GM21367 (cell line): ENCODE measurements around the gene FFAR3.
"Not testable (repeated sequence)": the region's sequence is repeated elsewhere in the genome, so short reads cannot be mapped to it uniquely, and the experiment has no call there.

ENCODE experiments used
- ATAC-seq: cut with Tn5 transposase; IDR thresholded peaks from one replicate; pipeline ENCODE4 v1.9.1; 2021; ENCODE audit not compliant: unreplicated experiment

The FFAR3 gene

DNA sequence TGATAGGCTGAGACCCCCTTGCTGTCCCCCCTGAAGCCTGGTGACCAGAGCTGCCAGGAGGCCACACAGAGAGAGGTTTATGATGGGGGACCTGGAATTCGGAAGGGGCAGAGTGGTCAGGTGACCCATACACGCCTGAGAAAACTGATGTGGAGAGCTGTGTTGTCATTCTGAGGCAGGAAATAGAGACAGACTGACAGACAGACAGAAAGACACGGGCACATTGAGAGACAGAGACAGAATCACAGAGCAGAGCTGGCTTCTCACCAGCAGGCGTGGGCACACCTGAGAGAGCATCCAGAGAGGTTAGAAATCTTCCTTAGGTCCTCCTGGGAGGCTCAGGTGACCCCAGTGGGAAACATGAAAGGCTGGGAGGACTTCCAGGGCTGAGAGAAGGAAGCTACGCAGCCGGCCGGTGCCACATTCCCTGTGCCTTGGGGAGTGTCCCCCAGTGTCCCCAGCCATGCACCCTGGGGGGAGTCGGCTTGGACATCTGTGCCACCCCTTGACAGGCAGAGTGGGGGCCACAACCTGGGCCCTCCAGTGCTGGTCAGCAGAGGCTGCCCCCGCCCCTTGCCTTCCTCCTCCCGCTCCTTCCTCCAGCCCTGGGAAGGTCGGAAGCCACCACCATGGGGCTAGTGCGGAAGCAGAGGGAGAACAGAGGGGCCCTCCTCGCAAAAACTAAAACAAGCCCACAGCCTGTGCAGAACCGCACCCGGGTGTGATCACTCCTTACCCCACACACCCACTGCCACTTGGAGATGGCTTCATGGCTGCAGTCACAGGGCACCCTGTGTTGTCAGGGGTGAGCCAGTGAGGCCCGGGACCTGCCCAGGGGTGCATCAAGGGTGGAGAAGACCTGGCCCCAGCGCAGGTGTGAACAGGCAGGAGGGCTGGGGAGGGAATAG lies 8.4 kb upstream of the FFAR3 start:
- ATAC-seq = no peak

DNA sequence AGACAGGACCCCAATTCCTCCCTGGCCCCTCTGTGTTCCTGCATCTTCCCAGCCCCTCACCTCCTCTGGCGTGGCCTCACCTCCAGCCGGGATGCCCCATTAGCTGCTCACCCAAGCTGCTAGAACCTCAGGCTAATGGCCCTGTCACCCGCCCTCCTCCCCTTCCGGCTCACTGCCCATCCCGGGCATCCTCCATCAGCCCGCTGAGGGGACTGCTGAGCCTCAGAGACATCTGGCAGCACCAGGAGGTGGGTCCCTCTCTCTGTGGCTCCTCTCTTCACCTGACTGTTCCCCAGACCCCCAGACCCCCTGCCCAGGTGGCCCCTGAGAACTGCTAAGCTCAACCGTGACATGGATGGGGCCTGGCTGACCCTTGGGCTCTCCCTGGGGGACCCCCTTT lies 7.7 kb upstream of the FFAR3 start:
- no peak for ATAC-seq

DNA sequence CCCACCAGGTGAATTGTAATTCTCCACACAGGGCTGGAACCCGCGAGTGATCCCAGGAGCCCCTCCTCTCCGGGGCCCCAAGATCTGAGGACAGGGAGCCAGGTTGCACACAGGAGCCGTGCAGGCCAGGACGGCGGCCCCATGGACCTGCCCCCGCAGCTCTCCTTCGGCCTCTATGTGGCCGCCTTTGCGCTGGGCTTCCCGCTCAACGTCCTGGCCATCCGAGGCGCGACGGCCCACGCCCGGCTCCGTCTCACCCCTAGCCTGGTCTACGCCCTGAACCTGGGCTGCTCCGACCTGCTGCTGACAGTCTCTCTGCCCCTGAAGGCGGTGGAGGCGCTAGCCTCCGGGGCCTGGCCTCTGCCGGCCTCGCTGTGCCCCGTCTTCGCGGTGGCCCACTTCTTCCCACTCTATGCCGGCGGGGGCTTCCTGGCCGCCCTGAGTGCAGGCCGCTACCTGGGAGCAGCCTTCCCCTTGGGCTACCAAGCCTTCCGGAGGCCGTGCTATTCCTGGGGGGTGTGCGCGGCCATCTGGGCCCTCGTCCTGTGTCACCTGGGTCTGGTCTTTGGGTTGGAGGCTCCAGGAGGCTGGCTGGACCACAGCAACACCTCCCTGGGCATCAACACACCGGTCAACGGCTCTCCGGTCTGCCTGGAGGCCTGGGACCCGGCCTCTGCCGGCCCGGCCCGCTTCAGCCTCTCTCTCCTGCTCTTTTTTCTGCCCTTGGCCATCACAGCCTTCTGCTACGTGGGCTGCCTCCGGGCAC lies 6.7 kb upstream of the FFAR3 start:
- ATAC-seq = no peak

GRCh38 chr19:35352177-35352447 lies 6.1 kb upstream of the FFAR3 start:
- ATAC-seq = no peak

GRCh38 chr19:35352448-35353304 lies 5.6 kb upstream of the FFAR3 start:
- no peak for ATAC-seq

DNA sequence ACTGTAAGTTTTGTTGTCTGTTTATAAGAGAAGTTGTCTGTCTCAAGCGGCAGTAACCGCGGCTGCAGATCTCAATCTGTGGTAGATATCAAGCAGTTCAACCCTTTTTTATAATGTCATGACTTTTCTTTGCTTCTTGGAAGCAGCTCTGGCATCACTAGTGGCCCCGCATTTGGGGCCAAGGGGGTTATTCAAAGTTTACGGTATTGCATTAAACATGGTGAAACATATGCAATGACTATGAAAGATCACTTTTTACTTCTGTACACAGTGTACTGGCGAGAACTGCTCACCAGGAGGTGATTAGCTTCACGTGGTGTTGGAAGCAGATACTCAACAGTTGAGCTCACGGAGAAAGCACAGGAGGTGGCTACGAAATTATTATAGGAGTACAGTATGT lies 4.6 kb upstream of the FFAR3 start:
- ATAC-seq = no peak

- no peak for ATAC-seq
Measured at GRCh38 chr19:35354898-35355297, 3.4 kb upstream of the FFAR3 start.

- ATAC-seq = no peak
Measured at GRCh38 chr19:35355791-35356460, 2.3 kb upstream of the FFAR3 start.

DNA sequence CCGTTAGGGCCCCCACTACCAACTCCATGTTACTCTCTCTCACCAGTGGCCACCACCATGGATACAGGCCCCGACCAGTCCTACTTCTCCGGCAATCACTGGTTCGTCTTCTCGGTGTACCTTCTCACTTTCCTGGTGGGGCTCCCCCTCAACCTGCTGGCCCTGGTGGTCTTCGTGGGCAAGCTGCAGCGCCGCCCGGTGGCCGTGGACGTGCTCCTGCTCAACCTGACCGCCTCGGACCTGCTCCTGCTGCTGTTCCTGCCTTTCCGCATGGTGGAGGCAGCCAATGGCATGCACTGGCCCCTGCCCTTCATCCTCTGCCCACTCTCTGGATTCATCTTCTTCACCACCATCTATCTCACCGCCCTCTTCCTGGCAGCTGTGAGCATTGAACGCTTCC lies 574 bp downstream of the FFAR3 start:
- ATAC-seq = not testable (repeated sequence)

GRCh38 chr19:35359395-35359794 lies 1.1 kb downstream of the FFAR3 start:
- not testable (repeated sequence) for ATAC-seq

DNA sequence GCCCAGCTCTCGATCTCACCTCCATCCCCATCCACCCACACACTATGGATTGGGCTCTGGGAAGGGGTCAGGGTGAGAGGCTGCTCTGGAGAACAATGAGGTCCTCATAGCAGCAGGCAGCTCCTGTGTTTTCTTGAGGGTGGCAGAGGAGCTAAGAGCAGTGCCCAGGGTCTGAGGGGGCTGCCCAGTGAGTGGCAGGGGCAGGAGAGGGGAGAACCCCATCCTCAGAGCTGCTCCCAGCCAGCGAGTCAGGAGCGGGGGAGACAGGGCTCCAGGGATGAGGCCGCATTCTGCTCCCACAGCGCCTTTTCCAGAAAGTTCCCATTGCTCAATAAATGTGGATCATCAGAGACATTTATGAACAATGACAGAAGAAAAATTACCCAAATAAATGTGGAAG lies 1.8 kb downstream of the FFAR3 start:
- ATAC-seq = not testable (repeated sequence)

DNA sequence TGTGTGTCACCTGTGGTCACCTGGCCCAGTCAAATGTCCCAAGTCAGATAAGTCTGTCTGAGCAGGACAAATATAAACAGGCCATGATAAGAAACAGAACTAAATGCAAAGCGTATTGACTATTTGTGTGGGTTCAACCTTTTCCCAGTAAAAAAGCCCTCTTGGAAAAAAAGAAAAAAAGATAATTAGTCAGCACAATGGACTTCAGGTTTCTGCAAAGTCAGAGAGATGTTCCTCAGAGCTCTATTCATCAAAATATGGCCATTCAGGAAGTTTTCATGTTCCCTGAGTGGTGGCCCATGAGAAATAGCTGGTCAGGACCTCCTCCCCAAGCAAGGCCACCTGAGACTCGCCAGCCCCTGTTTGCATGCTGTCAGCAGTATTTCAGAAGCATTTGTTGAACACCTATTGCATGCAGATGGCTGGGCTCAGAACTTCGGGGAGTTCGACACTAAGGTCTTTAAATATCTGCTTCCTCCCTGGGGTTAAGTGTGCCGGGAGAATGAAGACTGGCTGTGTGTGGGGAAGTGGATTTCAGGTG lies 2.7 kb downstream of the FFAR3 start:
- ATAC-seq = no peak

GRCh38 chr19:35362261-35363000 lies 4.2 kb downstream of the FFAR3 start:
- no peak for ATAC-seq

- ATAC-seq = no peak
Measured at GRCh38 chr19:35363001-35363590, 4.8 kb downstream of the FFAR3 start.

GRCh38 chr19:35363711-35364425 lies 5.6 kb downstream of the FFAR3 start:
- ATAC-seq = no peak

DNA sequence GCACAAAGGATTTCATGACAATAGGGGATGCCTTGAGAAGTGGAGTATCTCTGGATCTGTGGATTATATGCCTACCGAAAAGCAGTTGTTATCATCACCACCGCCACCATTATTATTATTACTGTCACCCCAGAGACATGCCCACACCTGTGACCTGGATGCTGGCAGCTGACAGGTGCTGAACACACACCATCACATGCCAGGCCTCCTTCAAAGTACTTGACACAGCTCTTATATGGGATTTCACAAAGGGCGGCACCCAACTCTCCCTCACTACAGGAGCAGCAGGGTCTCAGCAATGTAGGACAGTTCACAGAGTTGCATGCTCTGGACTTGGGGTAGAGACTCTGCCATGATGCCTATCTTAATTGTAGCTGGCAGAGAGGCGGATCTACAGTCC lies 7.0 kb downstream of the FFAR3 start:
- ATAC-seq = no peak

DNA sequence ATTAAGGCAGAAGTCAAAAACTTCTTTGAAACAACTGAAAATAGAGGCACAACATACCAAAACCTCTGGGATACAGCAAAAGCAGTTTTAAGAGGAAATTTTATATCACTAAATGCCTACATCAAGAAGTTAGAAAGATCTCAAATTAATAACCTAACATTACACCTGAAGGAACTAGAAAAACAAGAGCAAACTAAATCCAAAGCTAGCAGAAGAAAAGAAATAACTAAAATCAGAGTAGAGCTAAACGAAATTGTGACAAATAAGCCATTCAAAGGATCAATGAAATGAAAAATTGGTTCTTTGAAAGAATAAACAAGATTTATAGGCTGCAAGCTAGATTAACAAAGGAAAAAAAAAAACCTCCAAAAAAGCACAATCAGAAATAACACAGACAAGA lies 10.1 kb downstream of the FFAR3 start:
- ATAC-seq = no peak

DNA sequence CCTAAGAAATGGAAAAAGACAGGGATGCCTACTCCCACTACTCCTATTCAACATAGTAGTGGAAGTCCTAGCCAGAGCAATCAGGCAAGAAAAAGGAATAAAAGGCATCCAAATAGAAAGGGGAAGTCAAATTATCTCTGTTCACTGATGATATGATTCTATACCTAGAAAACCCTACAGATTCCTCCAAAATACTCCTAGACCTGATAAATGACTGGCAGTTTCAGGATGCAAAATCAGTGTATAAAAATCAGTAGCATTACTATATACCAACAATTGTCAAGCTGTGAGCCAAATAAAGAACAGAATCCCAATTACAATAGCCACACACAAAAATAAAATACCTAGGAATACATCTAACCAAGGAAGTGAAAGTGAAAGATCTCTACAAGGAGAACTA lies 11.3 kb downstream of the FFAR3 start:
- no peak for ATAC-seq

GRCh38 chr19:35370722-35371121 lies 12.5 kb downstream of the FFAR3 start, which contains the start of gene GPR42:
GPR42 (plus strand) TSS chr19:35371068; CDS start chr19:35371360, 292 bp downstream.
- no peak for ATAC-seq
